NCI-H2171 treated with DMSO at 0.1 percent for 48 hours (cell line): ENCODE data around the gene ACTA2.

Source experiments
- DNase-seq: peaks from one replicate; lab custom pipeline; 2025; lab: John Stamatoyannopoulos, UW

Gene ACTA2

DNA sequence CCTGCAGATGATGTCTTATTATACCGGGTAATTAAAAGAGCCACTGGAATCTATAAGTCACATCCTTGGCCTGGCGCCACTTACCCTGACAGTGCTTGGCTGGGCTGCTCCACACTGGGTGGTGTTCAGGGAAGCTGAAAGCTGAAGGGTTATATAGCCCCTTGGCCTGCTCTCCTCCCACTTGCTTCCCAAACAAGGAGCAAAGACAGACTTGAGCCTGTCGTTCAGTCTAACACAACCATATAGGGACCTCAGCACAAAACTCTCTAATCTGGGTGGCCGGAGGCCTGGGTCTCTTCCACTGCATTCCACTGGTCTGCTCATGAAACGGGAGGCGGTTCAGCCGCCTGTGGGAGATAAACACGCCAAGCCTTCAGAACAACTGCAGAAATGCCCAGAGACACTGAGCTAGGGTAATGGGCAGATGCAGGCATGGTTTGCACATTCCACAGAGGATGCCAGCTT is at the start of gene ACTA2:
TSS of gene ACTA2 (minus strand) at position 127 of the 465 bp plus-strand sequence. CDS start 3,843 bp downstream, outside the sequence.
- DNase-seq: no peak

DNA sequence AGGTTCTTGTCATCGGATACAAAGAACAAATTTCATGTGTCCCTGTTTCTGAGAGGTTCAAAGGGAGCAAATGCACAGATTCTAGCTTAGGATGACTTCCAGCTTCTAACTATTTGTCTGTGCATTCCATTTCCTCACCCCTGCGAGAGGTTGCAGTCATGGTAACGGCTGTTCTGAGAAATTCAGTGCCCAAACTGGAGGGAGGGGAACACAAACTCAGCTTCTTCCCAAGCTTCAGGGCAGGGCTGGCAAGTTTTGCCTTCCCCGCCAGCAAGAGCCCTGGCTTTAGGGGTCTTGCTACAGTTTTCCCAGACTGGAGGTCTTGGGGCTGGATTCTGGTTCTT is 49.1 kb upstream of the ACTA2 start:
- DNase-seq: no peak

DNA sequence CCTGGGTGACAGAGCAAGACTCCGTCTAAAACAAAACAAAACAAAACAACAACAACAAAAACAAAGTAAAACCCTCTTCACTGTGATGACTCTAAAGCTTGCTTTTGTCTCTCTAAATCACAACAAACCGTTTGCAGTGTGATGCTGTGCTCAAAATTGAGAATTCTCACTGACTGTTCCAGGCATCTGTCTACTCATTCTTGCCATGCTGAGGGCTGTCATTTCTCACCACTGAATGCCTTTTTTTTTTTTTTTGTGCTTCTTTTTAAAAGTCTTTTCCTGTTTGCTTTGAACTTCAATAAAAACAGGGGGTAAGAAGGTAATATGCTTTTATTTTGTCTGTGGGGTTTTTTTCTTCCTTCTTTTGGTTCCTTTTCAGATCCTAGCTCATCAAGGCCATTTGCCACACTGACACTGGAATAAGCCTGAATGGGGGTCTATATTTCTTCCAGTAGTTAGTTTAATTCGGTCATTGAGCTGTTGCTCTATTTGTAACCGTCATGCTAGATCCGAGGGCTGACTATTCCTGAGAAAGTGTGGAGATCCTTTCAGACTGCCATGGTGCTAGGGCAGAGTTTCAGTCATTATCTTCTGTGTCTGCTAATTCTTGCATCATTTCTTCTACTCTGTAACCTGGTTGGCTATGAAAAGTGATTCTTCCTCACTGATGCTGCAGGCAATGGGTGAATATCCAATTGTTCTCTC is 48.6 kb upstream of the ACTA2 start:
- DNase-seq: no peak

DNA sequence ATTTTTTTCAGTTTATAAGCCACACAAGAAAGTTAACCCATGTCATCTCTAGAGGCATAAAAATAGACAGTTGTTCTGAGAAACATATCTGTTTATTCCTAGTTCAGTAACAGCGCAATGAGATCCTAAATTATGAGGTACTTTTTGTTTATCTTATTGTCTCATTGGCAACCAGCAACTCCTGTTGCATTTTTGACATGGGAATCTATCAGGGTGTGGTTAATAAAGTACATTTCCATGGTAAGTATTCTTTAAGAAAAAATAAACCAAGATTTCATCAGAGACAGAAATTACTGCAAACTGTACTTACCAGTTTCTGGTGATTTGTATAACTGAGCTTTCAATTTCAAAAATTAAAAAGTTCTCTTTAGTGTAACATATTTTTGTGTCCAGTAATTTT is 47.1 kb upstream of the ACTA2 start:
- DNase-seq: no peak

GRCh38 chr10:88996927-88997326 is 44.4 kb upstream of the ACTA2 start:
- no peak for DNase-seq

GRCh38 chr10:88995156-88995876 is 42.7 kb upstream of the ACTA2 start:
- no peak for DNase-seq

GRCh38 chr10:88994019-88994418 is 41.4 kb upstream of the ACTA2 start:
- no peak for DNase-seq

- no peak for DNase-seq
Observed at GRCh38 chr10:88992921-88993524, 40.5 kb upstream of the ACTA2 start.

GRCh38 chr10:88991899-88992320 is 39.3 kb upstream of the ACTA2 start:
- no peak for DNase-seq

DNA sequence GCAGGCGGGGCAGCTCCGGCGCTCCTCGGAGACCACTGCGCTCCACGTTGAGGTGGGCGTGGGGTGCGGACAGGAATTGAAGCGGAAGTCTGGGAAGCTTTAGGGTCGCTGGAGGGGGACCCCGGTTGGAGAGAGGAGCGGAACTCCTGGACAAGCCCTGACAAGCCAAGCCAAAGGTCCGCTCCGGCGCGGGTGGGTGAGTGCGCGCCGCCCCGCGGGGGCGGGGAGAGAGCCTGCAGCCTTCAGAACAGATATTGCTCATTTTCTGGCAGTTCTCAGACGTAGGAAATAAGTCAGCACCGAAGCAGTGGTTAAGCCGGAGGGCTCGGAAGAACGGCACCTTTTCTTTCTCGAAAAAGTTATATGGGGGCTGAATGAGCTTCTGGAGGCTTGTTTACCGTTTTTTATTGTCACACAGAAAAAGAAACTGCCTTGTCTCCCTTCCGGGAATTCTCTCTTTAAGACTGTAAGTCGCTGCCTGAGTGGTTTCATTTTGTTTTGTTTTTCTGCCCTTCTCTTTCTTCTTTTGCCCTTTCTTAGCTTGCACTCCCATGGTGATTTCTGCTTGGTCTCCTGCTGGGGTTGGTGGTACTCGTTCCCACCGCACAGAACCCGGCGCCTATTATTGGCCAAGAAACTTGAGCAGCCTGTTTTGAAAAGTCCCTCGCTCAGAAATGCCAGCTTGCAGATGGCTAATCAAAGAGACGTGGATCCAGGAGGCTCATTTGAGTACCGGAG is 38.8 kb upstream of the ACTA2 start:
- no peak for DNase-seq

DNA sequence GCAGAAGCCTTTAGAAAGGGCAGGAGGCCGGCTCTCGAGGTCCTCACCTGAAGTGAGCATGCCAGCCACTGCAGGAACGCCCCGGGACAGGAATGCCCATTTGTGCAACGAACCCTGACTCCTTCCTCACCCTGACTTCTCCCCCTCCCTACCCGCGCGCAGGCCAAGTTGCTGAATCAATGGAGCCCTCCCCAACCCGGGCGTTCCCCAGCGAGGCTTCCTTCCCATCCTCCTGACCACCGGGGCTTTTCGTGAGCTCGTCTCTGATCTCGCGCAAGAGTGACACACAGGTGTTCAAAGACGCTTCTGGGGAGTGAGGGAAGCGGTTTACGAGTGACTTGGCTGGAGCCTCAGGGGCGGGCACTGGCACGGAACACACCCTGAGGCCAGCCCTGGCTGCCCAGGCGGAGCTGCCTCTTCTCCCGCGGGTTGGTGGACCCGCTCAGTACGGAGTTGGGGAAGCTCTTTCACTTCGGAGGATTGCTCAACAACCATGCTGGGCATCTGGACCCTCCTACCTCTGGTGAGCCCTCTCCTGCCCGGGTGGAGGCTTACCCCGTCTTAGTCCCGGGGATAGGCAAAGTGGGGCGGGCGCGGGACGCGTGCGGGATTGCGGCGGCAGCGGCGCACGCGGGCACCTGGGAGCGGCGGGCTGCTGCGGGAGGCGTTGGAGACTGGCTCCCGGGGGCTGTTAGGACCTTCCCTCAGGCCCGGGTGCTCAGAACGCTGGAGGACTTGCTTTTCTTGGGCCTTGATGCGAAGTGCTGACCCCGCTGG is 38.0 kb upstream of the ACTA2 start, which contains the start of gene FAS:
TSS of gene FAS (plus strand) at position 415 of the 777 bp plus-strand sequence. CDS start at position 494, 79 bp downstream.
- DNase-seq: no peak

- no peak for DNase-seq
Observed at GRCh38 chr10:88989824-88990383, 37.3 kb upstream of the ACTA2 start.

DNA sequence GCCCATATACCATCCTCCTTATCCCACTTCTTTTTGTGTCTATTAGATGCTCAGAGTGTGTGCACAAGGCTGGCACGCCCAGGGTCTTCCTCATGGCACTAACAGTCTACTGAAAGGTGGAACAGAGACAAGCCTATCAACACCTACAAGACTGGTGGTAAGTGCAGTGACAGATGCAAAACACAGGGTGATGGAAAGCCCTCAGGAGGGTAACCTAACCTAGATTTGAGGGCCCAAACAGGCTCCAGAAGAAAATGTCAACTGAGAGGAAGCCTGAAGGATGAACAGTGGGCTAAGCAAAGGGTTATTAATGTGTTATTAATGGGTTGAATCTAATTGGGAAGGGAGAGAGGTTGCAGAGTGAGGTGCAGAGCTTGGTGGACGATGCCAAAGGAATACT is 36.9 kb upstream of the ACTA2 start:
- DNase-seq: no peak

DNA sequence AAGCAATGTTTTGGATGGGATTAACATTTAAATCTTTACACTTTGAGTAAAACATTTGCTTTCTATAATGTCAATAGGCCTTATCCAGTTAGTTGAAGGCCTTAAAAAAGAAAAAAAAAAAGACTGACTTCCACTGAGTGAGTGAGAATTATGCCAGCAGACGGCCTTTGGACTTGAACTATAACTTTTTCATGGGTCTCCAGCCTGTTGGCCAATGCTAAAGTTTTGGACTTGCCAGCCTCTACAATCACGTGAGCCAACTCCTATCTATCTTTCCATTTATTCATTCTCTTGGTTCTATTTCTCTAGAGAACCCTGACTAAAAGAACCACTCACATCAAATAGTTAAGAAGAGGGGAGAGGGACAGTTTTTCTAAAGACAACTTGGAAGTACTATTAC is 35.3 kb upstream of the ACTA2 start:
- DNase-seq: no peak

DNA sequence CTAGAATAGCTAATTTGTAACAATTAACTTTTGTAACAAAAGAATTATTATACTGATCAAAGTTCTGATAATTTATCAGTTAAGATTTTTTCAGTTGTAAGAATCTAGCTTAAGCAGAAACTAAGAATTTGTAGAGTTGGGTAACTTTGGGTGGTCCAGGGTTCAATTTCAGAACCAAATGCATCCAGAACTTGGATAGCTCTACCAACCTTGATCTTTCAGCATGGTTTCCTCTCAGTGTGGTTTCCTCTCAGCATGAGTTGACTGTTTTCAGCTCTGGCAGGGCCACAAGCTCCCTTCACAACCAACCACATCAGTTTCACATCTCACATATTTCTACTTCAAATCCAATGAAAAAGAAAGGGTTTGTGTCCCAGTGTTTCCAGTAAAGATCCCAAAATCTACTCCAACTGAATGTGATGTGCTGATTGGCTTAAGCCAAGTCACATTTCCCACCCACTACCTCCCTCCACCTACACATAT is 34.7 kb upstream of the ACTA2 start:
- no peak for DNase-seq

GRCh38 chr10:88986549-88987242 is 34.1 kb upstream of the ACTA2 start:
- no peak for DNase-seq

DNA sequence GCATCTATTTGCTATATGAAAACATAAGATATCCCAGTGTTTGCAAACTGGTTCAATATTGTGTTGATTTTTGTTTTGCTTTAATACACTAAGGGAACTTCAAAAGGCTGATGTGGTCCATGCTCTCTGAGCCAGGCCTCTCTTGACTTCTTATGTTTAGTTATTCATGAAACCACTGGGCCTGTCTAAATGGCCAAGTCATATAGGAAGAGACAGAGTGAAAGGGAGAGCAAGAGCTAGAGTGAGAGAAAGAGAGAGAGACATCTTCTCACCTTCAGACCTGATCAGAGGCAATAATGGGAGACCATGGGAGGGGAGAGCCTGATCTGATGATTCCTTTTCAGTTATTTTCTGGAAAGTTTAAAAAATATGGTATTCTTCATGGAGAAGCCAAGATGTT is 32.0 kb upstream of the ACTA2 start:
- DNase-seq: no peak

DNA sequence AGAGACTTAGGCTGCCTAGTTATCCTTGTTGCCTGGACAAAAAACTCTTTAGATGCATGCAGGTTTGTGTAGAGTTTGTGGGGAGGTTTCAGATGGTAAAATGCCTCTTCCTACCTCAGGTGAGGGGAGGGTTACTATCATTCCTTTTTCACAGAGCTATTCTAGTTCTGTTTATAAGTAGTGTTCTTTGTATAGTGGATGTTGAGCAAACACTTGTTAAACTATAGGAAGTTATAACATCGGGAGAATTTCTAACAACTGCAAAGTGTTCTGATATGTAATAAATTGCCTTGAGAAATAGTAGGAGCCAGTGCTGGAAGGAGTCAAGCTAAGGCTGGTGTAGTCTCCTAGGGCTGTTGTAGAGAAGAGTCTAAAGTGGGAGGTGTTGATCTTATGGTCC is 31.4 kb upstream of the ACTA2 start:
- DNase-seq: no peak

GRCh38 chr10:88983206-88983605 is 30.6 kb upstream of the ACTA2 start:
- DNase-seq: no peak

- DNase-seq: no peak
Observed at GRCh38 chr10:88982366-88982765, 29.8 kb upstream of the ACTA2 start.
